BLaER1 (cell line): ENCODE results near the gene SEMA3A.
"Not testable (repeated sequence)": the region's sequence is repeated elsewhere in the genome, so short reads cannot be mapped to it uniquely, and the experiment has no call there.

ENCODE experiments used
- H3K27ac ChIP-seq: shearing (Covaris generic); formaldehyde crosslinking; 2 replicates; pipeline ENCODE4 v1.8.1; 2022
- H3K27me3 ChIP-seq: shearing (Covaris generic); formaldehyde crosslinking; 2 replicates; pipeline ENCODE4 v1.8.1; 2022
- H3K36me3 ChIP-seq: shearing (Covaris generic); formaldehyde crosslinking; 2 replicates; pipeline ENCODE4 v1.8.1; 2022
- H3K4me1 ChIP-seq: shearing (Covaris generic); formaldehyde crosslinking; 2 replicates; pipeline ENCODE4 v1.8.1; 2022
- H3K4me2 ChIP-seq: shearing (Covaris generic); formaldehyde crosslinking; 2 replicates; pipeline ENCODE4 v1.8.1; 2022
- H3K4me3 ChIP-seq: shearing (Covaris generic); formaldehyde crosslinking; 2 replicates; pipeline ENCODE4 v1.8.1; 2022
- H3K9ac ChIP-seq: shearing (Covaris generic); formaldehyde crosslinking; 2 replicates; pipeline ENCODE4 v1.8.1; 2022
- H3K9me3 ChIP-seq: shearing (Covaris generic); formaldehyde crosslinking; 2 replicates; pipeline ENCODE4 v1.8.1; 2022
- H4K20me1 ChIP-seq: shearing (Covaris generic); formaldehyde crosslinking; 2 replicates; pipeline ENCODE4 v1.8.1; 2022
- Cebpa-rat ChIP-seq: shearing (Covaris generic); IDR thresholded peaks from 2 replicates; pipeline ENCODE4 v1.8.1; 2022

The SEMA3A gene

DNA sequence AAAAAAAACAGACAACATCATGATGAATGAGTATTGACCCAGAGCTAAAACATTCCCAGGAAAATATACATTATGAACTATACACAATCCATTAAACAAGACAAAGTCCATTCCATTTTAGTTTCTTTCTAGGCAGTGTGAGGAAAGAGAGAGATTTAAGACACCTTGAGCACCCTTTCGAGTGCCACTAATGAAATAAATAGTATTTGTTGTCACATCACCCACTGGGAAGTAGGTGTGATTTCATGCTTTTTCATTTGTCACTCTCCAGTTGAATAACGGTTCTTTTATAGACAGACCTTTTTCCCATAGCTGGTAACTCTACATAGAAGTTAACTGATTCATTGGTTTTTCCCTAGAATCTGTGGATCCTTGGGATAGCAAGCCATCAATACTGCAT lies 29.9 kb upstream of the SEMA3A start:
- no peak overlapping the region for H3K4me3 ChIP-seq
- no peak for TF ChIP-seq Cebpa-rat
- no peak overlapping the region for H3K9ac ChIP-seq
- H3K36me3 ChIP-seq, result no peaks in the 10 kb centered on the region
- no peaks in the 10 kb centered on the region for H3K9me3 ChIP-seq
- no peaks in the 10 kb centered on the region for H3K4me1 ChIP-seq
- no peaks in the 10 kb centered on the region for H3K27me3 ChIP-seq
- no peak overlapping the region for H3K27ac ChIP-seq
- H4K20me1 ChIP-seq, result no peaks in the 10 kb centered on the region
- no peak overlapping the region for H3K4me2 ChIP-seq

DNA sequence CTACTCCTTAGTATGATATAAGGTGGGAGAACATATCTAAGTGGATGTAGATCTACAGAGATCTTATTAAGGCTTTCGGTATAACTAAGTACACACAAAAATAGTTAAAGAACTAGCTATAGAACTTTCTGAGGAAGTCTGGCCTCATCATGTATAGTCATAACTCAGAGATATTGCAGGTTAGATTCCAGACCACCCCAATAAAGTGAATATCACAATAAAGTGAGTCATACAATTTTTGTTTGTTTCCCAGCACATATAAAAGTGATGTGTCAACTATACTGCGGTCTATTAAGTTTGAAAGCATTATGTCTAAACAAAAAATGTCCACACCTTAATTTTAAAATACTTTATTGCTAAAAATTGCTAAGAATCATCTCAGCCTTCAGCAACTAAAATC lies 24.7 kb upstream of the SEMA3A start:
- Histone ChIP-seq H3K4me2 (no peak overlapping the region), H3K9ac (no peak overlapping the region), H3K4me3 (no peak overlapping the region), H3K27ac (no peak overlapping the region), H3K9me3 (no peaks in the 10 kb centered on the region), H4K20me1 (no peaks in the 10 kb centered on the region), H3K4me1 (peaks cover 4% of the 10 kb centered on the region; the same call in 1 of the 2 replicates), H3K27me3 (no peaks in the 10 kb centered on the region), H3K36me3 (no peaks in the 10 kb centered on the region)
- no peak for TF ChIP-seq Cebpa-rat

DNA sequence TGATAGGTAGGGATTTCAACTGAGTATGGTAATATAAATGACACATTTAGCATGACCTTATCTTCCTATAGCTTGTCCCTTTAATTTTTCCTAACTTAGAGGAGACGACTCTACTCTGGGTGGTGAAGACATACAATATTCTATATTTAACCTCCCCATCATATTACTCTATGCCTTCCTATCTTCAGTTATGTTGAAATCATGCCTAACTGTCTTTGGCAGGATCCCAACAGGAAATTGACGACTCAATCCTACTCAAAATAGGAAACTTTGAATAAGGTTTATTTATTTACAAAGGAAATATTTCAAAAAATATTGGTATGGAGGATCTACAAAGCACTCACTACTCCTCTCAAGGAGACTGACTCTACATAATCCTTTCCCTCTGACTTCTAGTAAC lies 24.1 kb upstream of the SEMA3A start:
- H3K4me1 ChIP-seq, result peaks cover 4% of the 10 kb centered on the region; the same call in 1 of the 2 replicates
- no peaks in the 10 kb centered on the region for H3K9me3 ChIP-seq
- TF ChIP-seq Cebpa-rat, result no peak
- no peaks in the 10 kb centered on the region for H3K27me3 ChIP-seq
- H4K20me1 ChIP-seq, result no peaks in the 10 kb centered on the region
- H3K4me2 ChIP-seq, result 0 out of 2 replicates have a peak overlapping the region, but pooled peaks have one; percentile 6
- H3K27ac ChIP-seq, result no peak overlapping the region
- H3K4me3 ChIP-seq, result no peak overlapping the region
- H3K9ac ChIP-seq, result no peak overlapping the region
- no peaks in the 10 kb centered on the region for H3K36me3 ChIP-seq

DNA sequence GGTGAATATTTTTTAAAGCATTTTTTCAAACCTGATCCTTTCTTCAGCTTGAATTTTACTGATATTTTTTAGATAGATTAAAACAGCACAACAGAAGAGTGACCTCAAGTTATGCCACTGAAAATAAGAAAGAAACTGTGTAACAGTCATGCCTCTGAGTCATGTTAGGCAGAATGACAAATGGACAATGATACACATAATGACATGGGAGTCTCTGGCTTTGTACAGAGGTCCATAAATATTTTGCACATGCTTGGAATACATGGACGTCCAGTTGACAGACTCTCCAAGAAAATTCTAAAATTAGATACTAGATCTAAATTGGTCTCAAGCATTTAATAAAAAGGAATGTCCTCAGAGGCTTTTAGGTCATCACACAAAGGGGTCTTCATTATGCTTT lies 21.9 kb upstream of the SEMA3A start:
- no peak overlapping the region for H3K27ac ChIP-seq
- H3K27me3 ChIP-seq, result no peaks in the 10 kb centered on the region
- no peak overlapping the region for H3K4me2 ChIP-seq
- H3K4me1 ChIP-seq, result peaks cover 4% of the 10 kb centered on the region; the same call in 1 of the 2 replicates
- H3K36me3 ChIP-seq, result no peaks in the 10 kb centered on the region
- H3K9ac ChIP-seq, result no peak overlapping the region
- no peaks in the 10 kb centered on the region for H3K9me3 ChIP-seq
- H4K20me1 ChIP-seq, result no peaks in the 10 kb centered on the region
- H3K4me3 ChIP-seq, result no peak overlapping the region
- TF ChIP-seq Cebpa-rat, result no peak

DNA sequence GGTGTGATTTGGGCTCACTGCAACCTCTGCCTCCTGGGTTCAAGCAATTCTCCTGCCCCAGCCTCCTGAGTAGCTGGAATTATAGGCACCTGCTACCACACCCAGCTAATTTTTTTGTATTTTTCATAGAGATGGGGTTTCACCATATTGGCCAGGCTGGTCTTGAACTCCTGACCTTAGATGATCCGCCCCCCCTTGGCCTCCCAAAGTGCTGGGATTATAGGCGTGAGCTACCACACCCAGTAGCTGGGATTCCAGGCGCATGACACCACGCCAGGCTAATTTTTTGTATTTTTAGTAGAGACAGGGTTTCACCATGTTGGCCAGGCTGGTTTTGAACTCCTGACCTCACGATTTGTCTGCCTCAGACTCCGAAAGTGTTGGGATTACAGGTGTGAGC lies 20.2 kb upstream of the SEMA3A start:
- H3K27me3 ChIP-seq, H4K20me1 ChIP-seq, H3K4me1 ChIP-seq, H3K27ac ChIP-seq, H3K4me2 ChIP-seq, H3K9me3 ChIP-seq, H3K4me3 ChIP-seq, H3K9ac ChIP-seq, H3K36me3 ChIP-seq: not testable (repeated sequence)

DNA sequence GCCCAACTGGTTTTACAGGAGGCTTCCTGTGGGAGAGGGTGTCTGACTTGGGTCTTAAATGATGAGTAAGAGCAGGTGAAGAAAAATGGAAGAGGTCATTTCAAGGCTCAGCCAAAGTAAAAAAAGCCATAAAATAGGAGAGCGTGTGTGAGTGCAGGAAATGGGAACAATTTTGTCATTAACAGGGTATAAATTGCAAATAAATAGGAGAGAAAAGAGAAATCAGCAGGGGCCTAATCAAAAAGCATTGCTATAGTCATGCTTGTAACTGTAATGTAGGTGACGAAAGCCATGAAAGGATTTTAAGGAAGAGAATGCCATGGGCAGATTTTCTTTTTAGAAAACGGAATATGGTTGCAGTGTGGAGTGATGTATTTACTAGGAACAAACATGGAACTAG lies 15.7 kb upstream of the SEMA3A start:
- Histone ChIP-seq H3K27me3 (no peaks in the 10 kb centered on the region), H3K27ac (no peak overlapping the region), H3K4me2 (no peak overlapping the region), H3K9me3 (no peaks in the 10 kb centered on the region), H3K4me3 (no peak overlapping the region), H3K4me1 (no peaks in the 10 kb centered on the region), H3K9ac (no peak overlapping the region), H3K36me3 (no peaks in the 10 kb centered on the region), H4K20me1 (no peaks in the 10 kb centered on the region)
- no peak for TF ChIP-seq Cebpa-rat

DNA sequence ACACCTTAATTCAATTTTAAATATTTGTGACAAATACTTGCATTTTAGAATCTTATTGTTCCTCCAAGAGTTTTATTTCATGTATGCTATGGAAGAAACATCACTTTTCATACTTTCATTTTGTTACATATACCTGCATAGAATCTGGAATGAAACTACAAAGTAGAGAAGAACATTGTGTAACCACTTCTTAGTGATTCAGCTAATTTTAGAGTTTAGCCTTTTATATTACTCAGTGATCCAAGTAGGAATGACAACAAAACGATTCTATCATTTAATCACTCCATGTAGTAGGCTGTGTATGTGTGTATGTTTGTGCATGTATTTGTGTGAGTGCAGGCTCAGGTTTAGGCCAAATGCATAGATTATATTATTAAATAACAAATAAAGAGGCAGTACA lies 14.4 kb upstream of the SEMA3A start:
- no peaks in the 10 kb centered on the region for H3K9me3 ChIP-seq

DNA sequence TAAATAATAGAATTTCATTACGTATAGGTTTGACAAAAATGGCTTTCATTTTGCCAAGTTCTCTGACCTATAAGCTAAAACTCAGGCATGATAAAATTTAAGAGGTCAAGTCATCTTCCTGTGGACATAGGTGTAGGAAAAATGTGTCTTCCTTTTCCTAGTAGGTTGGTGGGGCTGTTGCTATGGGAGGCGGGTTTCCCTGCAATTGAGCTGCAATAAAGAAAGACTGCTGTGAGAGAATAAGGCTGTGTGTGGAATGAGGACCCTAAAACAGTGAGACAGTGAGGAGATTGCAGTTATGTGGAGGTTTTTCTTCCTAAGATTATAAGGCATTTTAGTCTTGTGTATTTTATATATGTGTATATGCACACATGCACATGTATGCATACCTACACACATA lies 13.0 kb upstream of the SEMA3A start:
- no peaks in the 10 kb centered on the region for H3K36me3 ChIP-seq
- H3K4me3 ChIP-seq, result no peak overlapping the region
- no peaks in the 10 kb centered on the region for H3K27me3 ChIP-seq
- no peak for TF ChIP-seq Cebpa-rat
- H3K4me2 ChIP-seq, result no peak overlapping the region
- H3K9me3 ChIP-seq, result no peaks in the 10 kb centered on the region
- H3K4me1 ChIP-seq, result no peaks in the 10 kb centered on the region
- H4K20me1 ChIP-seq, result no peaks in the 10 kb centered on the region
- no peak overlapping the region for H3K9ac ChIP-seq
- H3K27ac ChIP-seq, result no peak overlapping the region

More for the DNA sequence above, 14.4 kb upstream of the SEMA3A start:
- no peak overlapping the region for H3K4me3 ChIP-seq
- H3K4me2 ChIP-seq, result no peak overlapping the region
- H3K36me3 ChIP-seq, result no peaks in the 10 kb centered on the region
- no peak overlapping the region for H3K27ac ChIP-seq
- H3K27me3 ChIP-seq, result no peaks in the 10 kb centered on the region
- no peak overlapping the region for H3K9ac ChIP-seq
- no peaks in the 10 kb centered on the region for H4K20me1 ChIP-seq
- TF ChIP-seq Cebpa-rat, result no peak
- no peaks in the 10 kb centered on the region for H3K4me1 ChIP-seq

DNA sequence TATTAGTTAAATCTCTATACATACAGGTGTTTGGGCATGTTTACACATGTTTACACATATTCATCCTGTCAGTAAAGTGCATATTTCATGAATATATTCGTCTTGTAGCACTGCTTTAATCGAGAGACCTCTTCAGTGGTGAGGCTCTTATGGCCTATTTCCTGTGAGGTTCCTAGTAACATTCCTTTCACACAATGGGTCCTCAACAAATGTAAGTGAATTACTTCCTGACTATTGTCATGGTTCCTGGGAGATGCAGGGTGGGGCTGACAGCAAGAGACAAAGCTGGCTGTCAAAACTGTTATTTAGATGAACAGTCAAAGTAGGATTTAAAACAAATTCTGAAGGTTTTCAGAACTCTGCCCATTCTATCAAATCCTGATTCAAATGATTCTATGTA lies 12.4 kb upstream of the SEMA3A start:
- no peak overlapping the region for H3K27ac ChIP-seq

DNA sequence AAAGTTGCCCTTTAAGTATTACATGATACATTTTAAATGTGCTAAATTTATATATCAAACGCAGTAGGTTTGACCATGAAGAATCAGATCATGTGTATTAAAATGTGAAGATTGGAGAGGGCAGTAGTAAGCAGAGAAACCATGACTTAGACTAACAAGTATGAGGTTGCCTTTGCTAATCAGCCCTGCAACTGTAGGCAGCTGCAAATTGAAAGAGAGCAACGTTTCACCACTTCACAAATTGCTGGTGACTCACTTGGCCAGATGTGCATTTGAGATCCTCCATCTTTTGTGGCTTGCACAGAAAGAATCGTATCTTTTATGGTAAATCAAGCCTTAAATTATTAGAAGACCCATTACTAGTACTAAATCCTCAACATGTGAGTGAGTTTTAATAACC lies 10.1 kb upstream of the SEMA3A start:
- Histone ChIP-seq H3K9me3 (no peaks in the 10 kb centered on the region), H3K27me3 (no peaks in the 10 kb centered on the region), H3K4me3 (no peak overlapping the region), H3K4me1 (no peaks in the 10 kb centered on the region), H3K4me2 (no peak overlapping the region), H3K36me3 (no peaks in the 10 kb centered on the region), H3K9ac (no peak overlapping the region), H4K20me1 (no peaks in the 10 kb centered on the region), H3K27ac (no peak overlapping the region)
- TF ChIP-seq Cebpa-rat, result no peak

More for the DNA sequence above, 12.4 kb upstream of the SEMA3A start:
- TF ChIP-seq Cebpa-rat, result no peak
- no peaks in the 10 kb centered on the region for H3K36me3 ChIP-seq
- H3K4me3 ChIP-seq, result no peak overlapping the region
- H3K9me3 ChIP-seq, result no peaks in the 10 kb centered on the region
- no peaks in the 10 kb centered on the region for H4K20me1 ChIP-seq
- no peaks in the 10 kb centered on the region for H3K27me3 ChIP-seq
- H3K9ac ChIP-seq, result no peak overlapping the region
- H3K4me1 ChIP-seq, result no peaks in the 10 kb centered on the region
- no peak overlapping the region for H3K4me2 ChIP-seq

DNA sequence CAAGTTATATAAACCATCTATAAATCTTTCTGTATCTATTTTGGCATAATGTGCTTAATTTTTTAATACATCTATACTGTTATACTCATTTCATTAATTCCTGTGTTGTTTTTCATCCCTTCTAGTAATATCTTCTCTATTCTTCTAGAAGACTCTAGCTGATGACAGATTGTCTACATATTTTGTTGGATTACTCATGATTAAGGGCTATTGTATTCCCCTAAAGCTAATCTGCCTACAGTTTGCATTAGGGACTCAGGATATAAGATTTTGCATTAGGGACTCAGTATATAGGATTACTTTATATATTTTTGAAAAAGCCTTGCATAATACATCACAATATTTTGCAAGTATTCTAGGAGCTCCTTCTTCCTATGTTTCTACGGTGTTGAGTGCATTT lies 8.3 kb upstream of the SEMA3A start:
- H4K20me1 ChIP-seq, result no peaks in the 10 kb centered on the region
- H3K27me3 ChIP-seq, result no peaks in the 10 kb centered on the region
- H3K36me3 ChIP-seq, result no peaks in the 10 kb centered on the region
- no peak overlapping the region for H3K27ac ChIP-seq
- no peak for TF ChIP-seq Cebpa-rat
- H3K9ac ChIP-seq, result no peak overlapping the region
- no peak overlapping the region for H3K4me3 ChIP-seq
- H3K4me2 ChIP-seq, result no peak overlapping the region
- H3K9me3 ChIP-seq, result no peaks in the 10 kb centered on the region
- no peaks in the 10 kb centered on the region for H3K4me1 ChIP-seq
